ENCODE data around the gene BCL3. TPM values are rescaled to one million over a fixed set of nuclear protein-coding genes. Genes with fewer than 3 reads are reported as not detected.

Gene BCL3
- total and polyA plus RNA-seq, 10 of the 15 experiments (the other 5 are each of a cell fraction or from before 2014, with no cell fraction given) = 0.55 to 22.7 (median 3.6) TPM

- Histone ChIP-seq H4K20me1 (ENCODE audit: control insufficient read depth, insufficient read depth) (no peaks in the 10 kb centered on the region), H2AFZ (ENCODE audit: control insufficient read depth, low read depth, low read length) (no peak overlapping the region), H3K27ac (ENCODE audit: control insufficient read depth, insufficient read depth) (peak overlapping the region; percentile 77), H3K27me3 (replicated peaks in 1 of 2; ENCODE audit: control insufficient read depth in 2 of 2, insufficient read depth in 2 of 2, low read length in 1 of 2) (no peaks in the 10 kb centered on the region), H3K4me1 (ENCODE audit: control insufficient read depth, insufficient read depth, low read length) (peaks cover 35% of the 10 kb centered on the region), H3K79me2 (ENCODE audit: control insufficient read depth, insufficient read depth, low read length) (no peaks in the 10 kb centered on the region), H3K9ac (ENCODE audit: control insufficient read depth, insufficient read depth, low read length) (no peak overlapping the region), H3K4me2 (ENCODE audit: control insufficient read depth, insufficient read depth) (no peak overlapping the region; the same call in 1 of the 2 replicates), H3K4me3 (no peak overlapping the region), H3K9me3 (replicated peaks; ENCODE audit: control insufficient read depth, insufficient read depth, low read length) (no peaks in the 10 kb centered on the region), H3K36me3 (ENCODE audit: control insufficient read depth in 2 of 2, insufficient read depth in 2 of 2, low read length in 1 of 2) (no peaks in the 10 kb centered on the region)
- FAIRE-seq (no peak), DNase-seq (ENCODE audit: low read depth, low spot score) (no peak), ATAC-seq (peak; percentile 73)
- WGBS (ENCODE audit: insufficient coverage, insufficient replicate concordance, low lambda C conversion rate, missing lambda C conversion rate) = 39% methylated on average over 11 of the region's 11 CpGs
- ChIA-PET CTCF (interaction anchor here (1.5 to 3.6 kb wide), 7 partner anchors 10 to 50 kb away, joined by 3 to 34 read pairs (median 9); no protein-coding TSS in a partner anchor), SMC1A (ENCODE audit: uncharacterized antibody, unreplicated experiment) (interaction anchor here (1.0 to 3.5 kb wide), 8 partner anchors 10 to 50 kb away, joined by 3 to 36 read pairs (median 6); no protein-coding TSS in a partner anchor), RAD21 (ENCODE audit: unreplicated experiment) (interaction anchor here (0.8 to 2.6 kb wide), 6 partner anchors 11 to 84 kb away, joined by 3 to 27 read pairs (median 3); no protein-coding TSS in a partner anchor), POLR2A (interaction anchor here (0.5 to 3.8 kb wide), 9 partner anchors 10 to 33 kb away, joined by 3 to 20 read pairs (median 5); partner anchors contain the start of gene BCL3)
- in situ Hi-C loops (cut with MboI) = no loop called here
- intact Hi-C loops (cut with micrococcal nuclease; ENCODE audit: unreplicated experiment) = no loop called here
- no TSS peak for BruUV-seq (replicated peaks)
- TF ChIP-seq TCF12 (IDR thresholded peaks at IDR 0.05; ENCODE audit: low read depth, low read length) (no peak), ZNF622 (IDR thresholded peaks at IDR 0.05) (no peak), DPF2 (IDR thresholded peaks at IDR 0.05) (peak; percentile 42; the same call in 1 of the 2 replicates), BHLHE40 (IDR thresholded peaks at IDR 0.05; ENCODE audit: borderline replicate concordance in 1 of 2, low read depth in 2 of 2, low read length in 1 of 2) (peak in 1 of 2 experiments; percentile 18; a peak in 2 of 4 replicates), FOS (IDR thresholded peaks at IDR 0.05; ENCODE audit: borderline replicate concordance, extremely low read depth, insufficient read length) (no peak), YBX1 (IDR thresholded peaks at IDR 0.05) (no peak), RBBP5 (conservative IDR thresholded peaks at IDR 0.05) (no peak), CBX3 (IDR thresholded peaks at IDR 0.05; ENCODE audit: borderline replicate concordance, low read depth) (no peak), BCL11A (IDR thresholded peaks at IDR 0.05; ENCODE audit: low read depth, low read length) (no peak), ZBTB33 (IDR thresholded peaks at IDR 0.05) (no peak), HSF1 (IDR thresholded peaks at IDR 0.05; ENCODE audit: low read depth, low read length) (no peak), LARP7 (IDR thresholded peaks at IDR 0.05) (no peak)
- TF ChIP-seq, protein P1, sequence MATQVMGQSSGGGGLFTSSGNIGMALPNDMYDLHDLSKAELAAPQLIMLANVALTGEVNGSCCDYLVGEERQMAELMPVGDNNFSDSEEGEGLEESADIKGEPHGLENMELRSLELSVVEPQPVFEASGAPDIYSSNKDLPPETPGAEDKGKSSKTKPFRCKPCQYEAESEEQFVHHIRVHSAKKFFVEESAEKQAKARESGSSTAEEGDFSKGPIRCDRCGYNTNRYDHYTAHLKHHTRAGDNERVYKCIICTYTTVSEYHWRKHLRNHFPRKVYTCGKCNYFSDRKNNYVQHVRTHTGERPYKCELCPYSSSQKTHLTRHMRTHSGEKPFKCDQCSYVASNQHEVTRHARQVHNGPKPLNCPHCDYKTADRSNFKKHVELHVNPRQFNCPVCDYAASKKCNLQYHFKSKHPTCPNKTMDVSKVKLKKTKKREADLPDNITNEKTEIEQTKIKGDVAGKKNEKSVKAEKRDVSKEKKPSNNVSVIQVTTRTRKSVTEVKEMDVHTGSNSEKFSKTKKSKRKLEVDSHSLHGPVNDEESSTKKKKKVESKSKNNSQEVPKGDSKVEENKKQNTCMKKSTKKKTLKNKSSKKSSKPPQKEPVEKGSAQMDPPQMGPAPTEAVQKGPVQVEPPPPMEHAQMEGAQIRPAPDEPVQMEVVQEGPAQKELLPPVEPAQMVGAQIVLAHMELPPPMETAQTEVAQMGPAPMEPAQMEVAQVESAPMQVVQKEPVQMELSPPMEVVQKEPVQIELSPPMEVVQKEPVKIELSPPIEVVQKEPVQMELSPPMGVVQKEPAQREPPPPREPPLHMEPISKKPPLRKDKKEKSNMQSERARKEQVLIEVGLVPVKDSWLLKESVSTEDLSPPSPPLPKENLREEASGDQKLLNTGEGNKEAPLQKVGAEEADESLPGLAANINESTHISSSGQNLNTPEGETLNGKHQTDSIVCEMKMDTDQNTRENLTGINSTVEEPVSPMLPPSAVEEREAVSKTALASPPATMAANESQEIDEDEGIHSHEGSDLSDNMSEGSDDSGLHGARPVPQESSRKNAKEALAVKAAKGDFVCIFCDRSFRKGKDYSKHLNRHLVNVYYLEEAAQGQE (IDR thresholded peaks at IDR 0.05; ENCODE audit: low read depth, low read length) = no peak
- TF ChIP-seq, protein P2, sequence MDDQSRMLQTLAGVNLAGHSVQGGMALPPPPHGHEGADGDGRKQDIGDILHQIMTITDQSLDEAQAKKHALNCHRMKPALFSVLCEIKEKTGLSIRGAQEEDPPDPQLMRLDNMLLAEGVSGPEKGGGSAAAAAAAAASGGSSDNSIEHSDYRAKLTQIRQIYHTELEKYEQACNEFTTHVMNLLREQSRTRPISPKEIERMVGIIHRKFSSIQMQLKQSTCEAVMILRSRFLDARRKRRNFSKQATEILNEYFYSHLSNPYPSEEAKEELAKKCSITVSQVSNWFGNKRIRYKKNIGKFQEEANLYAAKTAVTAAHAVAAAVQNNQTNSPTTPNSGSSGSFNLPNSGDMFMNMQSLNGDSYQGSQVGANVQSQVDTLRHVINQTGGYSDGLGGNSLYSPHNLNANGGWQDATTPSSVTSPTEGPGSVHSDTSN (IDR thresholded peaks at IDR 0.05; ENCODE audit: insufficient replicate concordance, low read depth, low read length) = no peak
Observed at GRCh38 chr19:44738603-44739558, 9.6 kb upstream of the BCL3 start.
